C4-2B (cell line): ENCODE measurements around the gene AGBL1.

ENCODE experiments used
- H3K27ac ChIP-seq: fragments of 450-650 bp; 2 replicates; pipeline ENCODE4 v1.5.1; 2017
- CTCF ChIP-seq: fragments of 450-650 bp; conservative IDR thresholded peaks from 2 replicates; pipeline ENCODE4 v1.5.1; 2017; ENCODE audit warnings: mild to moderate bottlenecking
- ZFX ChIP-seq: fragments of 450-650 bp; IDR thresholded peaks from 2 replicates; pipeline ENCODE4 v1.6.1; 2017

AGBL1 gene

GRCh38 chr15:86481720-86482119 is 402.0 kb downstream of the AGBL1 start:
- no peak for TF ChIP-seq ZFX
- TF ChIP-seq CTCF = no peak
- H3K27ac ChIP-seq = no peak overlapping the region

- no peak overlapping the region for H3K27ac ChIP-seq
- no peak for TF ChIP-seq CTCF
- TF ChIP-seq ZFX = no peak
These were observed 404.3 kb downstream of the AGBL1 start for GRCh38 chr15:86483936-86484335.

GRCh38 chr15:86488046-86488445 is 408.4 kb downstream of the AGBL1 start:
- no peak overlapping the region for H3K27ac ChIP-seq
- TF ChIP-seq ZFX = no peak
- no peak for TF ChIP-seq CTCF

GRCh38 chr15:86489981-86490380 is 410.3 kb downstream of the AGBL1 start:
- no peak overlapping the region for H3K27ac ChIP-seq
- no peak for TF ChIP-seq CTCF
- TF ChIP-seq ZFX = no peak

- TF ChIP-seq CTCF (no peak), ZFX (no peak)
- no peak overlapping the region for H3K27ac ChIP-seq
These were observed 411.4 kb downstream of the AGBL1 start for GRCh38 chr15:86491118-86491517.

GRCh38 chr15:86493884-86494283 is 414.2 kb downstream of the AGBL1 start:
- no peak overlapping the region for H3K27ac ChIP-seq

GRCh38 chr15:86494475-86494874 is 414.8 kb downstream of the AGBL1 start:
- TF ChIP-seq CTCF = no peak
- TF ChIP-seq ZFX = no peak
- no peak overlapping the region for H3K27ac ChIP-seq

More at GRCh38 chr15:86493884-86494283, 414.2 kb downstream of the AGBL1 start:
- TF ChIP-seq ZFX (no peak), CTCF (no peak)
